ENCODE measurements around the gene RHOH.
A peak's percentile ranks its signal among the peaks of the same experiment; 100 is the strongest.

Gene RHOH

DNA sequence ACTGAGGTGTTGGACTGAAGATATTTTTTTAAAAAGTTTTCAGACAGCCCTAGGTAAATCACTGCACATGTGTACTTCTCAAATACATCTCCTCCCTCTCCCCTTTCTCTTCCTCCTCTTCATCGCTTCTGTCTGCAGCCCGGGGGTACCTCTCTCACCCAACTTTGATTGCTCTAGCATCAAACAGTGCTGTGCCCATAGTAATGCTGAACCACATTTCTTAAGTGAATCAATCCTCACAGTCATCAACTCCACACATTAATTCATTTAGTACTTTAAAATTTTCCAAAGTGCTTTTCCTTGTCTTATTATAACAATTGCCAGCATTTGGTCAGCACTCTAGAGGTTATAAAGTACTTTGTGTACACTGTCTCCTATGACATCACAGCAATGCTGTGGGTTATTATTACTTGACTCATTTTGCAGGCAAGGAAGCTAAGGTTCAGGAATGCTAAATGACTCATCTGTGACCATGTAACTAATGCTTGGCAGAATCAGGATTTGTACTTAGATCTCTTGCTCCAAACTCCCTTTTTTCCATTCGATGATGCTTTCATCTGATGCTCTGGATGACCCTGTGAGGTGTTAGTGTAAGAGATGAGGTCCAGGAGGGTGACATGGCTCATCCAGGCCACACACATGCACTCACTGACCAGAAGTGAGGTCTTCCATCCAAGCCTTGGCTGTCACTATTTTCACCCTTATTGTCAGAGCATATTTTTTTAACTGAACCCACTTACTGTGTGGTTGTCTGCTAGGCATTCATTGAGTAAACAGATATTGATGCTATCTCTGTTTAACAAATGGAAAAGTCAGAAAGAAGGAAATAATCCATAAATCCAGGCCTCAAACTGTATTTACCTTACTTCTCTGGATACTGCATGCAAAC, 58.8 kb downstream of the RHOH start (continued):
- TF ChIP-seq ZNF211 (tag by site-specific recombination; IDR thresholded peaks at IDR 0.05; ENCODE audit: low read depth) (no peak), ZNF501 (tag by site-specific recombination; IDR thresholded peaks at IDR 0.05) (no peak), ZNF121 (tag by site-specific recombination; IDR thresholded peaks at IDR 0.05) (no peak), ZNF394 (tag by site-specific recombination; IDR thresholded peaks at IDR 0.05; ENCODE audit: borderline replicate concordance) (peak; percentile 25; the same call in 1 of the 2 replicates), KLF10 (tag by site-specific recombination; IDR thresholded peaks at IDR 0.05) (0 out of 2 replicates have a peak, but pooled peaks have one; percentile 14), ZNF610 (tag by site-specific recombination; IDR thresholded peaks at IDR 0.05; ENCODE audit: borderline replicate concordance) (no peak), ZNF350 (tag by site-specific recombination; IDR thresholded peaks at IDR 0.05) (no peak), ZNF302 (tag by site-specific recombination; IDR thresholded peaks at IDR 0.05; ENCODE audit: low read depth) (no peak), KLF7 (tag by site-specific recombination; IDR thresholded peaks at IDR 0.05; ENCODE audit: borderline replicate concordance) (no peak), ZEB2 (tag by site-specific recombination; IDR thresholded peaks at IDR 0.05) (peak; percentile 70; the same call in 1 of the 2 replicates), ZNF549 (tag by site-specific recombination; IDR thresholded peaks at IDR 0.05) (peak; percentile 36; the same call in 1 of the 2 replicates), ZNF600 (tag by site-specific recombination; IDR thresholded peaks at IDR 0.05) (peak; percentile 89), ZNF221 (tag by site-specific recombination; IDR thresholded peaks at IDR 0.05; ENCODE audit: borderline replicate concordance) (no peak), ZFP37 (tag by site-specific recombination; IDR thresholded peaks at IDR 0.05) (no peak)
- TF ChIP-seq, protein P1, sequence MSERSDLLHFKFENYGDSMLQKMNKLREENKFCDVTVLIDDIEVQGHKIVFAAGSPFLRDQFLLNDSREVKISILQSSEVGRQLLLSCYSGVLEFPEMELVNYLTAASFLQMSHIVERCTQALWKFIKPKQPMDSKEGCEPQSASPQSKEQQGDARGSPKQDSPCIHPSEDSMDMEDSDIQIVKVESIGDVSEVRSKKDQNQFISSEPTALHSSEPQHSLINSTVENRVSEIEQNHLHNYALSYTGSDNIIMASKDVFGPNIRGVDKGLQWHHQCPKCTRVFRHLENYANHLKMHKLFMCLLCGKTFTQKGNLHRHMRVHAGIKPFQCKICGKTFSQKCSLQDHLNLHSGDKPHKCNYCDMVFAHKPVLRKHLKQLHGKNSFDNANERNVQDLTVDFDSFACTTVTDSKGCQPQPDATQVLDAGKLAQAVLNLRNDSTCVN (tag by site-specific recombination; optimal IDR thresholded peaks at IDR 0.05), result no peak

DNA sequence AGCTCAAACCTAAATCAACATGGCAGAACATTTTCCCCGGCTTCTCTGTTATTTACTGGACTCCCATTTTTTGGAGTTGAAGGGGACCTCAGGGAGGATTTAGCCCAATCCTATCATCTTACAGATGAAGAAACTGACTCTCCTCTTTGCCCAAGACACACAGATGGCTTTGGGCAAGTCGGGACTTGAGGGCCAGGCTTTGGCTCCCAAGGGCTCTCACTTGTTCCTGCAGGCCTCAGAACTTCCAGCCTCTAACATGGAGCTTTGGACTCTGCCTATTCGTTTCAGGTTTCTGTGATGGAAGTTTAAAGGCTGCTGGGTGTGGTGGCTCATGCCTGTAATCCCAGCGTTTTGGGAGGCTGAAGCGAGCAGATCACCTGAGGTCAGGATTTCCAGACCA, 59.5 kb downstream of the RHOH start:
- Histone ChIP-seq H3K36me3 (ENCODE audit: control insufficient read depth in 2 of 2, insufficient read depth in 1 of 2, low read length in 2 of 2) (no peaks in the 10 kb centered on the region), H3K4me3 (ENCODE audit: low read depth, low read length) (no peak overlapping the region), H3K27ac (ENCODE audit: extremely low read depth, low read depth, low read length) (no peak overlapping the region), H3K9me3 (ENCODE audit: control insufficient read depth, insufficient read depth, low read depth, low read length) (no peaks in the 10 kb centered on the region), H3K4me1 (ENCODE audit: control insufficient read depth, insufficient read depth, low read length) (no peaks in the 10 kb centered on the region)
- CTCF ChIA-PET, result interaction anchor here (0.6 kb wide), 1 partner anchor 14 kb away, joined by 3 read pairs; no protein-coding TSS in a partner anchor
- TF ChIP-seq SP7 (tag by site-specific recombination; IDR thresholded peaks at IDR 0.05), result no peak
- 0 out of 2 replicates have a peak, but pooled peaks have one; percentile 11 for TF ChIP-seq SCRT2 (tag by site-specific recombination; IDR thresholded peaks at IDR 0.05)
- TF ChIP-seq ZNF600 (tag by site-specific recombination; IDR thresholded peaks at IDR 0.05), result peak; percentile 60; the same call in 1 of the 2 replicates
- POLR2A ChIA-PET, result no interaction called here

DNA sequence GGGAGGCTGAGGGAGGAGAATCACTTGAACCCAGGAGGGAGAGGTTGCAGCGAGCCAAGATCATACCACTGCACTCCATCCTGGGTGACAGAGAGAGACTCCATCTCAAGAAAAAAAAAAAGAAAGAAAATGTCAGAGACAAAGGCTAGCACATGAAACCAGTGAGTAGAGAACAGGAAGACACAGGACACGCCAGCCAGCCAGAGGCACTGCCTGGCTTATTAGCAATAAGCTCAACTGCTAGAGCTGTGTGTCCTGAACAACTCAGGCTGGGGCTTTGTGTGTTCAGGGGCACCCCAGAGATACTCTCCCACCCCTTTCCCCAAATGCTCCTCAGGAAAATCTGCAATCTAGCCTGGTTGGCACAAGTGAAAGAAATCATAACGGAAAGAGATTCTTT, 60.0 kb downstream of the RHOH start:
- H3K27ac ChIP-seq (ENCODE audit: extremely low read depth, low read depth, low read length), result no peak overlapping the region
- no peak overlapping the region for H3K4me3 ChIP-seq (ENCODE audit: low read depth, low read length)
- H3K9me3 ChIP-seq (ENCODE audit: control insufficient read depth, insufficient read depth, low read depth, low read length), result no peaks in the 10 kb centered on the region
- no peaks in the 10 kb centered on the region for H3K4me1 ChIP-seq (ENCODE audit: control insufficient read depth, insufficient read depth, low read length)
- H3K36me3 ChIP-seq (ENCODE audit: control insufficient read depth in 2 of 2, insufficient read depth in 1 of 2, low read length in 2 of 2), result no peaks in the 10 kb centered on the region
- CTCF ChIA-PET, result interaction anchor here (0.6 kb wide), 1 partner anchor 14 kb away, joined by 3 read pairs; no protein-coding TSS in a partner anchor
- POLR2A ChIA-PET, result interaction anchor here (0.5 to 0.7 kb wide), 2 partner anchors 19 to 209 kb away, joined by 3 to 5 read pairs; no protein-coding TSS in a partner anchor
- TF ChIP-seq, protein P2, sequence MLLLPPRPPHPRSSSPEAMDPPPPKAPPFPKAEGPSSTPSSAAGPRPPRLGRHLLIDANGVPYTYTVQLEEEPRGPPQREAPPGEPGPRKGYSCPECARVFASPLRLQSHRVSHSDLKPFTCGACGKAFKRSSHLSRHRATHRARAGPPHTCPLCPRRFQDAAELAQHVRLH (tag by site-specific recombination; IDR thresholded peaks at IDR 0.05), result no peak
- no peak for TF ChIP-seq ZIC2 (tag by site-specific recombination; IDR thresholded peaks at IDR 0.05)
- no peak for TF ChIP-seq GLIS2 (tag by site-specific recombination; IDR thresholded peaks at IDR 0.05)
- TF ChIP-seq ZBTB8A (tag by site-specific recombination; IDR thresholded peaks at IDR 0.05), result no peak
- TF ChIP-seq ZNF184 (tag by site-specific recombination; IDR thresholded peaks at IDR 0.05), result no peak
- TF ChIP-seq ZNF175 (tag by site-specific recombination; IDR thresholded peaks at IDR 0.05), result no peak
- TF ChIP-seq ZNF555 (tag by site-specific recombination; conservative IDR thresholded peaks at IDR 0.05), result no peak
- TF ChIP-seq, protein P3, sequence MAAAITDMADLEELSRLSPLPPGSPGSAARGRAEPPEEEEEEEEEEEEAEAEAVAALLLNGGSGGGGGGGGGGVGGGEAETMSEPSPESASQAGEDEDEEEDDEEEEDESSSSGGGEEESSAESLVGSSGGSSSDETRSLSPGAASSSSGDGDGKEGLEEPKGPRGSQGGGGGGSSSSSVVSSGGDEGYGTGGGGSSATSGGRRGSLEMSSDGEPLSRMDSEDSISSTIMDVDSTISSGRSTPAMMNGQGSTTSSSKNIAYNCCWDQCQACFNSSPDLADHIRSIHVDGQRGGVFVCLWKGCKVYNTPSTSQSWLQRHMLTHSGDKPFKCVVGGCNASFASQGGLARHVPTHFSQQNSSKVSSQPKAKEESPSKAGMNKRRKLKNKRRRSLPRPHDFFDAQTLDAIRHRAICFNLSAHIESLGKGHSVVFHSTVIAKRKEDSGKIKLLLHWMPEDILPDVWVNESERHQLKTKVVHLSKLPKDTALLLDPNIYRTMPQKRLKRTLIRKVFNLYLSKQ (tag by site-specific recombination; IDR thresholded peaks at IDR 0.05; ENCODE audit: borderline replicate concordance), result no peak
- no peak for TF ChIP-seq REPIN1 (tag by site-specific recombination; IDR thresholded peaks at IDR 0.05; ENCODE audit: low read depth)
- TF ChIP-seq, protein P4, sequence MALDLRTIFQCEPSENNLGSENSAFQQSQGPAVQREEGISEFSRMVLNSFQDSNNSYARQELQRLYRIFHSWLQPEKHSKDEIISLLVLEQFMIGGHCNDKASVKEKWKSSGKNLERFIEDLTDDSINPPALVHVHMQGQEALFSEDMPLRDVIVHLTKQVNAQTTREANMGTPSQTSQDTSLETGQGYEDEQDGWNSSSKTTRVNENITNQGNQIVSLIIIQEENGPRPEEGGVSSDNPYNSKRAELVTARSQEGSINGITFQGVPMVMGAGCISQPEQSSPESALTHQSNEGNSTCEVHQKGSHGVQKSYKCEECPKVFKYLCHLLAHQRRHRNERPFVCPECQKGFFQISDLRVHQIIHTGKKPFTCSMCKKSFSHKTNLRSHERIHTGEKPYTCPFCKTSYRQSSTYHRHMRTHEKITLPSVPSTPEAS (tag by site-specific recombination; IDR thresholded peaks at IDR 0.05), result no peak
- no peak for TF ChIP-seq ZNF596 (tag by site-specific recombination; IDR thresholded peaks at IDR 0.05)
- TF ChIP-seq ZNF510 (tag by site-specific recombination; IDR thresholded peaks at IDR 0.05; ENCODE audit: insufficient replicate concordance), result no peak
